HepG2 (cell line): ENCODE results near the gene CDCA5. TPM values are rescaled to one million over a fixed set of nuclear protein-coding genes. Genes with fewer than 3 reads are reported as not detected.

Source experiments
- CAMTA2 ChIP-seq: sonication (generic); formaldehyde crosslinking; IDR thresholded peaks from 2 replicates; pipeline ENCODE4 v1.4.0; 2020; ENCODE audit warnings: mild to moderate bottlenecking, missing genetic modification reagents, borderline replicate concordance
- DR1 ChIP-seq: sonication (generic); formaldehyde crosslinking; IDR thresholded peaks from 2 replicates; pipeline ENCODE4 v1.8.0; 2021; ENCODE audit warnings: mild to moderate bottlenecking, missing genetic modification reagents, inconsistent platforms
- DZIP1 ChIP-seq: sonication (generic); formaldehyde crosslinking; IDR thresholded peaks from 2 replicates; pipeline ENCODE4 v1.5.0; 2020; ENCODE audit warnings: mild to moderate bottlenecking, missing genetic modification reagents
- ISL2 ChIP-seq: sonication (generic); formaldehyde crosslinking; IDR thresholded peaks from 2 replicates; pipeline ENCODE4 v1.5.0; 2020; ENCODE audit warnings: missing genetic modification reagents
- LRRFIP1 ChIP-seq: sonication (generic); formaldehyde crosslinking; conservative IDR thresholded peaks from 2 replicates; pipeline ENCODE4 v1.4.0; 2020; ENCODE audit warnings: missing genetic modification reagents
- PRDM10 ChIP-seq: sonication (generic); formaldehyde crosslinking; IDR thresholded peaks from 2 replicates; pipeline ENCODE4 v1.4.0; 2020; ENCODE audit warnings: low read depth, missing genetic modification reagents
- ZNF788 ChIP-seq: sonication (generic); formaldehyde crosslinking; IDR thresholded peaks from 2 replicates; pipeline ENCODE4 v1.5.0; 2020; ENCODE audit warnings: mild to moderate bottlenecking, missing genetic modification reagents, borderline replicate concordance
- polyA plus RNA-seq, 8 experiments: library from polyadenylated mRNA; depleted of rRNA in 3 of 8; stranded (reverse) in 7 of 8; unstranded in 1 of 8; fragments of >200 nt; fragmentation: Illumina TruSeq in 4 of 8; extraction: Trizol in 4 of 8; gene quantifications; 2 replicates each; pipeline versions ENCODE4 v1.2.1 to v1.2.3, GENCODE V29; 2011 to 2016; ENCODE audit warnings: low read depth in 4 of 8, missing spikeins in 1 of 8, mixed read lengths in 1 of 8; ENCODE audit not compliant: insufficient read depth in 1 of 8
- total RNA-seq, 5 experiments: library from RNA; depleted of rRNA; stranded (reverse); fragments of >200 nt; fragmentation: Illumina TruSeq; extraction: Trizol; gene quantifications; 2 replicates each; pipeline ENCODE4 v1.2.3, GENCODE V29; 2016; ENCODE audit warnings: low read depth in 1 of 5
- TF ChIP-seq, protein P1 (sequence below): sonication (generic); formaldehyde crosslinking; IDR thresholded peaks from 2 replicates; pipeline ENCODE4 v1.5.1; 2020; ENCODE audit warnings: mild to moderate bottlenecking, missing genetic modification reagents, borderline replicate concordance
- TF ChIP-seq, protein P2 (sequence below): IDR thresholded peaks from 2 replicates; pipeline ENCODE4 v1.6.1; 2016; ENCODE audit warnings: missing biosample characterization, missing genetic modification reagents, low read depth

Gene CDCA5
- total and polyA plus RNA-seq, 2 of the 13 experiments (the other 11 are each of a cell fraction or from before 2014, with no cell fraction given): 13.5 to 50.6 TPM

DNA sequence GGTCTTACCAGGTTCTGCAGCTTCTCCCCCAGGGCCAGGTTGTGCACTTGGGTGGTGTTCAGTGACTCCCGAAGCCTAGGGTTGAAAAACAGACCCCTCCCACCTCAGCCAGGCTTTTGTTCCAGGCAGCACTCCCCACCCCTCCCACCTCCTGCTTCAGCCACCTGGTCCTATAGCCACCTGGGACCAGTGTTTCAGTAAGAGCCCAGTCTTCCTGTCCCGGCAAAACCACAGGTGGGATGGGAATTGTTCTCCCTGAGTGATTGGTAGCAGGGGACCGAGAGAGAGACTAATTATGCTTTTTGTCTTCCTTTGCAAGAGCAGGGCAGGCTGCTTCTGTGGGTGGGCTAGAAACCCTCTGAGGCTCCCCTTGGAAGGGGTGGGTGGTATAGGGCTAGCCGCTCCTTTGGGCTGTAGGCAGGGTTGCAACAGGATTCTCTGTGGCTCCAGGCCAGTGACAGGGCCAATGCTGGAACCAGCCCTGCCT is 17.0 kb downstream of the CDCA5 start (continued):
- TF ChIP-seq PRDM10 (CRISPR knock-in tag) (no peak), CAMTA2 (CRISPR knock-in tag) (no peak), DZIP1 (CRISPR knock-in tag) (0 out of 2 replicates have a peak, but pooled peaks have one; percentile 12), DR1 (CRISPR knock-in tag) (no peak; the same call in 1 of the 2 replicates), ZNF788 (CRISPR knock-in tag) (no peak), ISL2 (no peak), LRRFIP1 (CRISPR knock-in tag) (no peak)
- TF ChIP-seq, protein P1, sequence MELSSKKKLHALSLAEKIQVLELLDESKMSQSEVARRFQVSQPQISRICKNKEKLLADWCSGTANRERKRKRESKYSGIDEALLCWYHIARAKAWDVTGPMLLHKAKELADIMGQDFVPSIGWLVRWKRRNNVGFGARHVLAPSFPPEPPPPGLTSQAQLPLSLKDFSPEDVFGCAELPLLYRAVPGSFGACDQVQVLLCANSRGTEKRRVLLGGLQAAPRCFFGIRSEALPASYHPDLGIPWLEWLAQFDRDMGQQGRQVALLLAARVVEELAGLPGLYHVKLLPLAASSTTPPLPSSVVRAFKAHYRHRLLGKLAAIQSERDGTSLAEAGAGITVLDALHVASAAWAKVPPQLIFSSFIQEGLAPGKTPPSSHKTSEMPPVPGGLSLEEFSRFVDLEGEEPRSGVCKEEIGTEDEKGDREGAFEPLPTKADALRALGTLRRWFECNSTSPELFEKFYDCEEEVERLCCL (CRISPR knock-in tag): no peak
- TF ChIP-seq, protein P2, sequence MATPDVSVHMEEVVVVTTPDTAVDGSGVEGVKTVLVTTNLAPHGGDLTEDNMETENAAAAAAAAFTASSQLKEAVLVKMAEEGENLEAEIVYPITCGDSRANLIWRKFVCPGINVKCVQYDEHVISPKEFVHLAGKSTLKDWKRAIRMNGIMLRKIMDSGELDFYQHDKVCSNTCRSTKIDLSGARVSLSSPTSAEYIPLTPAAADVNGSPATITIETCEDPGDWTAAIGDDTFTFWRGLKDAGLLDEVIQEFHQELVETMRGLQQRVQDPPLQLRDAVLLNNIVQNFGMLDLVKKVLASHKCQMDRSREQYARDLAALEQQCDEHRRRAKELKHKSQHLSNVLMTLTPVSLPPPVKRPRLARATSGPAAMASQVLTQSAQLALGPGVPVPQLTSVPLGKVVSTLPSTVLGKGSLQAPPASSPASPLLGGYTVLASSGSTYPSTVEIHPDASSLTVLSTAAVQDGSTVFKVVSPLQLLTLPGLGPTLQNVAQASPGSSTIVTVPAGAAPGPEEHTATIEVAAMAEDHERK: no peak
